Esophagus muscularis mucosa (tissue), 4 donors: Measurements from ENCODE around the gene OTX2. TPM values are rescaled to one million over a fixed set of nuclear protein-coding genes. Genes with fewer than 3 reads are reported as not detected.

Experiments used
- DNase-seq: peaks from one replicate; pipeline ENCODE4 v3.0.0-alpha.2; 2017; ENCODE audit errors: extremely low spot score
- H3K27ac ChIP-seq, 4 donors: fragments of 200-600 bp; sonication (generic); replicated peaks in 1 of 4; 1 replicate in 3 of 4; 2 replicates in 1 of 4; pipeline ENCODE4 v1.5.1; 2016 to 2019; ENCODE audit warnings: mild to moderate bottlenecking in 1 of 4
- H3K27me3 ChIP-seq, 4 donors: fragments of 200-600 bp; sonication (generic); one replicate each; pipeline versions ENCODE4 v1.5.1 to v1.6.0; 2016 to 2019
- H3K36me3 ChIP-seq, 4 donors: fragments of 200-600 bp; sonication (generic); one replicate each; pipeline ENCODE4 v1.5.1; 2016 to 2019
- H3K4me1 ChIP-seq, 4 donors: fragments of 200-600 bp; sonication (generic); one replicate each; pipeline ENCODE4 v1.5.1; 2016 to 2019
- H3K4me3 ChIP-seq, 4 donors: fragments of 200-600 bp; sonication (generic); 1 replicate in 2 of 4; 2 replicates in 2 of 4; pipeline ENCODE4 v1.5.1; 2016 to 2019; ENCODE audit warnings: mild to moderate bottlenecking in 4 of 4, moderate library complexity in 1 of 4
- H3K9me3 ChIP-seq, 4 donors: fragments of 200-600 bp; sonication (generic); 1 replicate in 3 of 4; 2 replicates in 1 of 4; pipeline ENCODE4 v1.5.1; 2016 to 2019
- EP300 ChIP-seq: sonication (generic); formaldehyde crosslinking; IDR thresholded peaks from one replicate; pipeline ENCODE4 v1.6.1; 2017; ENCODE audit warnings: antibody characterized with exemption
- POLR2A ChIP-seq: fragments of 450-650 bp; IDR thresholded peaks from one replicate; pipeline ENCODE4 v1.6.1; 2017; ENCODE audit warnings: antibody characterized with exemption, moderate library complexity, mild to moderate bottlenecking, low read depth
- POLR2AphosphoS5 ChIP-seq, 2 donors: sonication (generic); formaldehyde crosslinking; IDR thresholded peaks; one replicate each; pipeline ENCODE4 v1.6.1; 2017; ENCODE audit warnings: antibody characterized with exemption in 2 of 2
- WGBS: methylation state at CpG from one replicate; pipeline ENCODE4 v1.1.5; 2018; 5-methylcytosine and 5-hydroxymethylcytosine counted together
- intact Hi-C: fragments of 100-400 bp; cut with DNase I; formaldehyde crosslinking; loops from one replicate; pipeline ENCODE4 v1.15.1; 2023
- total RNA-seq, 4 donors: library from RNA; depleted of rRNA; stranded (reverse); fragments of >200 nt; gene quantifications; one replicate each; pipeline versions ENCODE4 v1.1.0 to v1.2.1, GENCODE V29; 2016
- TF ChIP-seq, protein P1 (sequence below), 3 experiments: fragments of 200-600 bp in 2 of 3; fragments of 450-650 bp in 1 of 3; sonication (generic) in 2 of 3; IDR thresholded peaks; one replicate each; pipeline ENCODE4 v1.5.1; 2017 to 2019; ENCODE audit warnings: antibody characterized with exemption in 3 of 3, mild to moderate bottlenecking in 2 of 3, moderate library complexity in 1 of 3

Gene OTX2
- total RNA-seq, 4 donors from 2014 or later: not detected

- no peak overlapping the region for H3K4me3 ChIP-seq
- H3K36me3 ChIP-seq: no peaks in the 10 kb centered on the region
- no peaks in the 10 kb centered on the region for H3K9me3 ChIP-seq
- 7% methylated on average over 27 of the region's 31 CpGs for WGBS
- intact Hi-C loops: no loop called here
- TF ChIP-seq POLR2A: no peak
- TF ChIP-seq EP300: no peak
- no peak for TF ChIP-seq POLR2AphosphoS5 (IDR thresholded peaks at IDR 0.05)
- TF ChIP-seq, protein P1, sequence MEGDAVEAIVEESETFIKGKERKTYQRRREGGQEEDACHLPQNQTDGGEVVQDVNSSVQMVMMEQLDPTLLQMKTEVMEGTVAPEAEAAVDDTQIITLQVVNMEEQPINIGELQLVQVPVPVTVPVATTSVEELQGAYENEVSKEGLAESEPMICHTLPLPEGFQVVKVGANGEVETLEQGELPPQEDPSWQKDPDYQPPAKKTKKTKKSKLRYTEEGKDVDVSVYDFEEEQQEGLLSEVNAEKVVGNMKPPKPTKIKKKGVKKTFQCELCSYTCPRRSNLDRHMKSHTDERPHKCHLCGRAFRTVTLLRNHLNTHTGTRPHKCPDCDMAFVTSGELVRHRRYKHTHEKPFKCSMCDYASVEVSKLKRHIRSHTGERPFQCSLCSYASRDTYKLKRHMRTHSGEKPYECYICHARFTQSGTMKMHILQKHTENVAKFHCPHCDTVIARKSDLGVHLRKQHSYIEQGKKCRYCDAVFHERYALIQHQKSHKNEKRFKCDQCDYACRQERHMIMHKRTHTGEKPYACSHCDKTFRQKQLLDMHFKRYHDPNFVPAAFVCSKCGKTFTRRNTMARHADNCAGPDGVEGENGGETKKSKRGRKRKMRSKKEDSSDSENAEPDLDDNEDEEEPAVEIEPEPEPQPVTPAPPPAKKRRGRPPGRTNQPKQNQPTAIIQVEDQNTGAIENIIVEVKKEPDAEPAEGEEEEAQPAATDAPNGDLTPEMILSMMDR (IDR thresholded peaks at IDR 0.05): no peak
- peaks cover 16 to 36% (median 28%) of the 10 kb centered on the region in 4 donors for H3K4me1 ChIP-seq
- no peak overlapping the region for H3K27ac ChIP-seq
- no peak for DNase-seq
- peaks cover 0 to 100% (median 84%) of the 10 kb centered on the region in 4 donors for H3K27me3 ChIP-seq
Observed at GRCh38 chr14:56810836-56811592, 735 bp upstream of the OTX2 start.

DNA sequence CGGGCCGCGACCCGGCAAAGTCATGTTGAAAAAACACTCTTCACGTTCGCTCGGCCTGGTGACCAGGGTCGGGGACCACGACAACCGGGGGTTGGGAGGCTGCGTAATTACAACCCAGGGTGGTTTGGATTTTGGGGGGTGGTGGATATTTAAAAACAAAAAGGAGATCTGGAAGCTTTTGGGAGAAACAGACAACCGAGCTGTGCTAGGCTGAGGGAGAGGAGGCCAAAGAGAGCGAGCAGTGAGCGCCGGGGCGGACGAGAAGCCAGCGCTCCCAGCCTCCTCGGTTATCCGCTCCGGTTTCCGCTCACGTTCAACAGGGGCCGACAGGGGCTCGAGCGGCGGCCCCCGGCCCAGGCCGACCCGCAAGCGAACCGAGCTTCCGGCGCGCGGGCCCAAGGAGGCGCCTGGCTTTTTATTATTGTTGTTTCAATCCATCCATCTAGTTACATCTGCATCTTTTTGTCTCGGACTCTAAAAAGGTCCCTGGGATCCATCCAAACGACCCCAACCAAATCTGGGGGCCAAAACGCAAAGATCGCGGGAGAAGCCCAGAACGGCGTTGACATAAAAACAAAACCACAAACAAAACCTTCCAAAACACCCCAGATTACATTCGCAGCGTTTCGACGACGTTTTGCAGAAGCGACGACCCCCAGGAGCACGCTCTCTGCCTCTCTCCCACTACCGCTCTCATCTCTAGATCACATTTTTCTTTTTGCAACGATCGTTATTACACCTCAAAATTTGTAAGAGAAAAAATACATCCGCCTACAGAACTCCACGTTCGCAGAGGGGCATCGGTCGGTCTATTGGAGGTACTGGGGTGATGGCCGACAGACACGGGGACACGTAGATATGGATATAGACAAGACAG is 771 bp downstream of the OTX2 start:
- intact Hi-C loops: no loop called here
- 6% methylated on average over 59 of the region's 63 CpGs for WGBS
- H3K4me3 ChIP-seq: peak overlapping the region; percentile 22 to 31 (median 30)
- peaks cover 0 to 100% (median 93%) of the 10 kb centered on the region in 4 donors for H3K27me3 ChIP-seq
- H3K27ac ChIP-seq: no peak overlapping the region
- no peaks in the 10 kb centered on the region for H3K36me3 ChIP-seq
- no peak for TF ChIP-seq POLR2AphosphoS5 (IDR thresholded peaks at IDR 0.05)
- TF ChIP-seq POLR2A: no peak
- TF ChIP-seq, protein P1 (IDR thresholded peaks at IDR 0.05): no peak
- TF ChIP-seq EP300: no peak
- no peak for DNase-seq
- H3K9me3 ChIP-seq: no peaks in the 10 kb centered on the region
- peaks cover 16 to 36% (median 28%) of the 10 kb centered on the region in 4 donors for H3K4me1 ChIP-seq

GRCh38 chr14:56808383-56809269 is 1.7 kb downstream of the OTX2 start:
- intact Hi-C loops: no loop called here
- 7% methylated on average over 69 of the region's 71 CpGs for WGBS
- H3K4me3 ChIP-seq: peak overlapping the region; percentile 22 to 31 (median 30)
- H3K27ac ChIP-seq: no peak overlapping the region
- no peak for TF ChIP-seq POLR2A
- no peak for TF ChIP-seq EP300
- TF ChIP-seq POLR2AphosphoS5 (IDR thresholded peaks at IDR 0.05): no peak
- TF ChIP-seq, protein P1 (IDR thresholded peaks at IDR 0.05): no peak
- H3K27me3 ChIP-seq: peaks cover 0 to 100% (median 92%) of the 10 kb centered on the region in 4 donors
- no peaks in the 10 kb centered on the region for H3K36me3 ChIP-seq
- peaks cover 16 to 36% (median 28%) of the 10 kb centered on the region in 4 donors for H3K4me1 ChIP-seq
- DNase-seq: no peak
- H3K9me3 ChIP-seq: no peaks in the 10 kb centered on the region

- Histone ChIP-seq H3K27me3 (peaks cover 0 to 100% (median 91%) of the 10 kb centered on the region in 4 donors), H3K36me3 (no peaks in the 10 kb centered on the region), H3K4me3 (peak overlapping the region; percentile 22 to 31 (median 30)), H3K4me1 (peaks cover 16 to 36% (median 28%) of the 10 kb centered on the region in 4 donors), H3K9me3 (no peaks in the 10 kb centered on the region), H3K27ac (no peak overlapping the region)
- intact Hi-C loops: no loop called here
- WGBS: 4% methylated on average over 16 of the region's 16 CpGs
- DNase-seq: no peak
- no peak for TF ChIP-seq POLR2AphosphoS5 (IDR thresholded peaks at IDR 0.05)
- TF ChIP-seq POLR2A: no peak
- TF ChIP-seq, protein P1 (IDR thresholded peaks at IDR 0.05): no peak
- no peak for TF ChIP-seq EP300
Observed at GRCh38 chr14:56808110-56808382, 2.2 kb downstream of the OTX2 start.
